ENCODE data around the gene ATRAID. TPM values are rescaled to one million over a fixed set of nuclear protein-coding genes. Genes with fewer than 3 reads are reported as not detected.

Gene ATRAID
- total RNA-seq, 1 donor from 2014 or later = 103 TPM

DNA sequence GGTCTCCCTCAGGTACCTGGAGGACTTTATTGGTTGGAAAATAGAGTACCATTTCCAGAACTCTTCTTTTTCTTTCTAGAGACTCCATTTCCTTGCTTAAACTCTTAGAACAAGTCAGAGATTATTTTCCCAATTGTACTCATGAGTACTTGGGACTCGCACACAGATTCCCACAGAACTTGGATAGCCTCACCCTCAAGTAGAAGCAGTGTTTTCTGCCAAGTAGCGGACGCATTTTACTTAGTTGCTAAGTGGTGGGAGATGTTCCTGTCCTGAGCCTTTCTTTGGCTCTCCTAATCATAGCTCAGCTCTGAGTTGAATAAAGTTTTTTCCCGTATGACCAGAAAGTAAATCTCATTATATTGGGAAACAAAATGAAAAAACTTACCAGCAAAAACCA lies 33.8 kb downstream of the ATRAID start:
- Mint-ChIP-seq H3K27me3 (peaks cover 21% of the 10 kb centered on the region), H3K9me3 (no peaks in the 10 kb centered on the region), H3K27ac (no peak overlapping the region), H3K4me3 (no peak overlapping the region), H3K4me1 (ENCODE audit: unreplicated experiment) (peaks cover 7% of the 10 kb centered on the region), H3K36me3 (peaks cover 3% of the 10 kb centered on the region)
- TF ChIP-seq, protein P1, sequence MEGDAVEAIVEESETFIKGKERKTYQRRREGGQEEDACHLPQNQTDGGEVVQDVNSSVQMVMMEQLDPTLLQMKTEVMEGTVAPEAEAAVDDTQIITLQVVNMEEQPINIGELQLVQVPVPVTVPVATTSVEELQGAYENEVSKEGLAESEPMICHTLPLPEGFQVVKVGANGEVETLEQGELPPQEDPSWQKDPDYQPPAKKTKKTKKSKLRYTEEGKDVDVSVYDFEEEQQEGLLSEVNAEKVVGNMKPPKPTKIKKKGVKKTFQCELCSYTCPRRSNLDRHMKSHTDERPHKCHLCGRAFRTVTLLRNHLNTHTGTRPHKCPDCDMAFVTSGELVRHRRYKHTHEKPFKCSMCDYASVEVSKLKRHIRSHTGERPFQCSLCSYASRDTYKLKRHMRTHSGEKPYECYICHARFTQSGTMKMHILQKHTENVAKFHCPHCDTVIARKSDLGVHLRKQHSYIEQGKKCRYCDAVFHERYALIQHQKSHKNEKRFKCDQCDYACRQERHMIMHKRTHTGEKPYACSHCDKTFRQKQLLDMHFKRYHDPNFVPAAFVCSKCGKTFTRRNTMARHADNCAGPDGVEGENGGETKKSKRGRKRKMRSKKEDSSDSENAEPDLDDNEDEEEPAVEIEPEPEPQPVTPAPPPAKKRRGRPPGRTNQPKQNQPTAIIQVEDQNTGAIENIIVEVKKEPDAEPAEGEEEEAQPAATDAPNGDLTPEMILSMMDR (conservative IDR thresholded peaks at IDR 0.05) = no peak
- DNase-seq (ENCODE audit: extremely low spot score, unreplicated experiment) = no peak

DNA sequence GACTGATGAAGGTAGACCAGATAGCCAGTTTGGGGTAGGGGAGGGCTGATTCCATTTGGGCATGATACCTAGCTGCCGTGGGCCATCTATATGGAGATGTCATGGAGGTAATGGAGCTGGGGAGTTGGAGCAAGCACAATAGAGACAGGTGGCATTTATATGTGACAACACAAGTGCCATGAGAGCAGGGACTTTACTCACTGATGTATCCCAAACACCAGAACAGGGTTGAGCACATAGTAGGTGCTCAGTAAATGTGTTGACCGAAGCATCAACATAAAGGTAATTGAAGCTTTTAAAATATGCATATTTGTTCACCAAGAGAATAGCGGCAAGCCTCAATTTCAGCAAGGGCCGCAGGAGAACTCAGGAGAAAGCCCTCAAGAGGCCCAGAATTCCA lies 36.1 kb downstream of the ATRAID start:
- no peaks in the 10 kb centered on the region for H3K9me3 Mint-ChIP-seq
- no peak overlapping the region for H3K27ac Mint-ChIP-seq
- no peak overlapping the region for H3K4me3 Mint-ChIP-seq
- peaks cover 3% of the 10 kb centered on the region for H3K36me3 Mint-ChIP-seq
- DNase-seq (ENCODE audit: extremely low spot score, unreplicated experiment) = no peak
- TF ChIP-seq, protein P1 (conservative IDR thresholded peaks at IDR 0.05) = no peak
- peaks cover 38% of the 10 kb centered on the region for H3K27me3 Mint-ChIP-seq
- H3K4me1 Mint-ChIP-seq (ENCODE audit: unreplicated experiment) = peaks cover 7% of the 10 kb centered on the region

DNA sequence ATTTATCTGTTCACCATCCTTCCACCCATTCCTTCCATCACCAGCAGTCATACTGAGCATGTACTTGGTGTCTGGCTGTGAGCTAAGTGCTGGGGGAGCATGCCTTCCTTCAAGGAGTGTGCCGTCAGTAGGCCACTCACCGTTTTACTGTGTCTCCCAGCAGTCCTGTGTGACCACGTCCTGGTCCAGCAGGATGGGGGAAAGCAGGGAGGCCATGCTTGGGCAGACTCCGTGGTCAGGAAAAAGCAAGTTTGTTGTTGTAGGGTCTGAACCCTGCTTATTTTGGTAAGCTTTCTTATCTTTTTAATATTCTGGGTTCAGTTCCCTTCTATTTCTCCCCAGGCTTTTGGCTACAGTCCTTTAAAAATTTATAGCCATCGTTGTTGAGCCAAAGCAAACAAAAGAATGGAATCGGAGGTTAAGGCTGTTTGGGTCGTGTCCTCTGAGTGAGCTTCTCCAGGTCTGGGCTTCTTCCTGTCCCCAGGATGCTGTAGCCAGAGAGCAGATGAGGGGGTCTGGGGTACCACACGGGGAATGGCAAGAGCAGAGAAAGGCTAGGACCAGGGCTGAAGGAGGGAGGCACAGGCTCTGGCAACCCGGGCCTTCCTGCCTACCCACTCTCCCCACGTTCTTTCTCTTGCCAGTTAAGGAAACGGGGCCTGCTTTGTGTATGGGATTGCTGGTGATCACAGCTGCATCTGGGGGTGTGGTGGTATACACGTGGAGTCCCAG lies 37.5 kb downstream of the ATRAID start:
- TF ChIP-seq, protein P1 (conservative IDR thresholded peaks at IDR 0.05) = no peak
- Mint-ChIP-seq H3K4me3 (no peak overlapping the region), H3K4me1 (ENCODE audit: unreplicated experiment) (peaks cover 7% of the 10 kb centered on the region), H3K27me3 (peaks cover 41% of the 10 kb centered on the region), H3K36me3 (no peaks in the 10 kb centered on the region), H3K9me3 (no peaks in the 10 kb centered on the region), H3K27ac (no peak overlapping the region)
- no peak for DNase-seq (ENCODE audit: extremely low spot score, unreplicated experiment)

DNA sequence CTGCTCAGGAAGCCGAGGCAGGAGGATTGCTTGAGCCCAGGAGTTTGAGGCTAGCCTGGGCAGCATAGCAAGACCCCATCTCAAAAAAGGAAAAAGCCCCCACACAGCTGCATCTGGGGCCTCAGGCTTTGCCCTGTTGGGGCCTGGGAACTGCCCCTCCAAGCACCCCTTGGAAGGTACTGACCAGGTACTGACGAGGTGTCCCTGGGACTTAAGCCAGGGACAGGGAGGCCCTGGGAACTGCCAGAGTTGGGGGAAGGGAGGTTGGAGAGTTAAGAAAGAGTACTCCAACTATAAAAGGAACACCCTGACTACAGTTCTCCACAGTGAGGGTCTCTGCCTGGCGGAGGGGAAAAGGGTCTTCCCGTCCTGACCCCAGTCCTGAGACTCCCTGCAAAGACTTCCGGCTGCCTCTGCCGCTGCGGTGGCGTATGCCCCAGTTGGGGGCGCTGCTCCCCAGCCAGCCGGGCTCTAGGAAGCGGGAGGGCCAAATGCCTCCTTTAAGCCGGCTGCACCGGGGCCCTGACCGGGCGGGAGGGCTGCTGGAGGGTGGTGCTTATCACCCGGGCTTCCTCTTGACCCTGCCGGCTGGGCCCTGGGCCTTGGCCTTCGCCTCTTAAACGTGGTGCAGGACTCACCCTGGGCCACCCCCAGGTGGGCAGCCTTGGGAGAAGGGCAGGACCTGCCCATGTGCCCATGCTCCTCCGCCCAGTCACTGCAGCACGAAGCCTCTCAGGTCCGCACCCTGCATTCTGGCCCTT lies 38.2 kb downstream of the ATRAID start:
- no peaks in the 10 kb centered on the region for H3K36me3 Mint-ChIP-seq
- TF ChIP-seq, protein P1 (conservative IDR thresholded peaks at IDR 0.05) = peak; percentile 78
- no peak overlapping the region for H3K4me3 Mint-ChIP-seq
- no peak overlapping the region for H3K27ac Mint-ChIP-seq
- no peak for DNase-seq (ENCODE audit: extremely low spot score, unreplicated experiment)
- no peaks in the 10 kb centered on the region for H3K9me3 Mint-ChIP-seq
- peaks cover 7% of the 10 kb centered on the region for H3K4me1 Mint-ChIP-seq (ENCODE audit: unreplicated experiment)
- peaks cover 48% of the 10 kb centered on the region for H3K27me3 Mint-ChIP-seq

- no peaks in the 10 kb centered on the region for H3K36me3 Mint-ChIP-seq
- H3K9me3 Mint-ChIP-seq = no peaks in the 10 kb centered on the region
- H3K27ac Mint-ChIP-seq = no peak overlapping the region
- no peak overlapping the region for H3K4me3 Mint-ChIP-seq
- peaks cover 7% of the 10 kb centered on the region for H3K4me1 Mint-ChIP-seq (ENCODE audit: unreplicated experiment)
- no peak for DNase-seq (ENCODE audit: extremely low spot score, unreplicated experiment)
- TF ChIP-seq, protein P1 (conservative IDR thresholded peaks at IDR 0.05) = no peak
- H3K27me3 Mint-ChIP-seq = peaks cover 56% of the 10 kb centered on the region
Measured at GRCh38 chr2:27250652-27251379, 39.0 kb downstream of the ATRAID start.

Measured in type B pancreatic cell (in vitro differentiated cells).